SW 1271 (cell line): ENCODE data around the gene TWF2.
"Not testable (repeated sequence)": the region's sequence is repeated elsewhere in the genome, so short reads cannot be mapped to it uniquely, and the experiment has no call there.

Source experiments
- DNase-seq, 2 experiments: peaks; one replicate each; lab custom pipeline; 2025; lab: John Stamatoyannopoulos, UW

TWF2 gene

GRCh38 chr3:52238761-52239701 is at the start of gene TWF2:
Gene TWF2 (minus strand): TSS chr3:52239158. CDS start chr3:52239016, 142 bp downstream.
- DNase-seq: peak in 1 of 2 experiments; percentile 40

- no peak for DNase-seq
These were observed 49.7 kb upstream of the TWF2 start for GRCh38 chr3:52288674-52289073.

- no peak for DNase-seq
These were observed 47.8 kb upstream of the TWF2 start for GRCh38 chr3:52286777-52287110.

GRCh38 chr3:52284051-52284450 is 45.1 kb upstream of the TWF2 start:
- DNase-seq: not testable (repeated sequence)

- DNase-seq: no peak
These were observed 44.3 kb upstream of the TWF2 start for GRCh38 chr3:52283306-52283705.

GRCh38 chr3:52281981-52282801 is 43.2 kb upstream of the TWF2 start:
- no peak for DNase-seq

- DNase-seq: no peak
These were observed 41.1 kb upstream of the TWF2 start for GRCh38 chr3:52280050-52280461.

- DNase-seq: no peak
These were observed 40.6 kb upstream of the TWF2 start for GRCh38 chr3:52279596-52279995.

GRCh38 chr3:52278510-52279069 is 39.6 kb upstream of the TWF2 start, which contains the start of gene WDR82:
Gene WDR82 (minus strand): TSS chr3:52278649. CDS start chr3:52278361, 288 bp downstream.
- peak; percentile 47 to 77 for DNase-seq

- peak in 1 of 2 experiments; percentile 56 for DNase-seq
These were observed 39.1 kb upstream of the TWF2 start for GRCh38 chr3:52277972-52278509.

- peak; percentile 5 to 28 for DNase-seq
These were observed 38.4 kb upstream of the TWF2 start for GRCh38 chr3:52277071-52277964.

GRCh38 chr3:52274781-52275180 is 35.8 kb upstream of the TWF2 start:
- DNase-seq: not testable (repeated sequence)

GRCh38 chr3:52272831-52273230 is 33.9 kb upstream of the TWF2 start:
- DNase-seq: no peak

GRCh38 chr3:52272172-52272571 is 33.2 kb upstream of the TWF2 start:
- DNase-seq: not testable (repeated sequence)

- DNase-seq: no peak
These were observed 31.3 kb upstream of the TWF2 start for GRCh38 chr3:52270252-52270754.

GRCh38 chr3:52269776-52270175 is 30.8 kb upstream of the TWF2 start:
- no peak for DNase-seq

- no peak for DNase-seq
These were observed 29.1 kb upstream of the TWF2 start for GRCh38 chr3:52268036-52268435.

GRCh38 chr3:52265387-52265786 is 26.4 kb upstream of the TWF2 start:
- no peak for DNase-seq

- no peak for DNase-seq
These were observed 23.5 kb upstream of the TWF2 start for GRCh38 chr3:52262447-52262846.

GRCh38 chr3:52259448-52259847 is 20.5 kb upstream of the TWF2 start:
- DNase-seq: no peak

GRCh38 chr3:52259035-52259434 is 20.1 kb upstream of the TWF2 start:
- no peak for DNase-seq
